GM08714 (cell line): ENCODE results near the gene ADGRF5.

Experiments
- H3K4me3 ChIP-seq: fragments of 200-500 bp; sonication (Bioruptor generic); 2 replicates; pipeline ENCODE4 v1.5.1; 2014; ENCODE audit warnings: mild to moderate bottlenecking, low read length, inconsistent platforms
- ZNF274 ChIP-seq: IDR thresholded peaks from 2 replicates; pipeline ENCODE4 v1.6.1; 2012; ENCODE audit warnings: mild to moderate bottlenecking, low read depth, low read length

ADGRF5 gene

DNA sequence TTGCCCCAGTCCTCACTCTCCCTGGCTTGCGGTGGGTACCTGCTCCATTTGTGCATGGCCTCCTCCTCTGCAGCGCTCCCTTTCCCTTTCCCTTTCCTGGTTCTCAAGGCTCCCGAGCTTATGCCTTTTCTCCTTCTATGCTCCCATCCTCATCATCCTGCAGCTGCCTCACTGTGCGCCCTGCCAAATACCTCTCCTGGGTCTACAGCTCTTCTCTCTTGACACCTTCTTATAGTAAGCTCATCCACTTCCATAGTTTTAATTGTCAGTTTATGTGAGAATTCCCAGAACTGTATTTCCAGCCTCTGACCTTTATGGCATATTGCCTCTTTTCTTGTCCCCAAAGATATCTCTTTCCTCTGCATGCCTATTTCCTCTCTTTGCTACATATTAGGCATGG lies 5.9 kb downstream of the ADGRF5 start:
- no peak for TF ChIP-seq ZNF274

DNA sequence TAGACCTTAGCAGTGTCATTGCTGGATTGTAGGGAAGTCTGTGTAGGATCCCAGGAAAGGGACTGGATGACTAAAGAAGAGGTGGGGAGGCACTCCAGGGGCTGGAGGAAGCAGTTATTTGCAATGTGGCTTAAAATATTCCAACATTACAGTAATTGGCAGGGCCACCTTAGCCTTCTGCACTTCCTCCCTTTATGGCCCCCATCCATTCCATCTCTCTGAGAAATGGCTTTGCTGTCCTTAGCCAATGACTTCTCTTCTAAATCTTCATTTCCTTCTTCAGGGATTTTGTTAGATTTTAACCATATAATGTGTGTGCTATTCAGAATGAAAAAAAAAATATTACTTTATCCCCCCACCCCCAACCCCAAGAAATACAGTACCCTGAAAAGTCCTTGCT lies 6.4 kb downstream of the ADGRF5 start:
- no peak overlapping the region for H3K4me3 ChIP-seq
- TF ChIP-seq ZNF274, result no peak

More for the DNA sequence above, 5.9 kb downstream of the ADGRF5 start:
- H3K4me3 ChIP-seq, result no peak overlapping the region

DNA sequence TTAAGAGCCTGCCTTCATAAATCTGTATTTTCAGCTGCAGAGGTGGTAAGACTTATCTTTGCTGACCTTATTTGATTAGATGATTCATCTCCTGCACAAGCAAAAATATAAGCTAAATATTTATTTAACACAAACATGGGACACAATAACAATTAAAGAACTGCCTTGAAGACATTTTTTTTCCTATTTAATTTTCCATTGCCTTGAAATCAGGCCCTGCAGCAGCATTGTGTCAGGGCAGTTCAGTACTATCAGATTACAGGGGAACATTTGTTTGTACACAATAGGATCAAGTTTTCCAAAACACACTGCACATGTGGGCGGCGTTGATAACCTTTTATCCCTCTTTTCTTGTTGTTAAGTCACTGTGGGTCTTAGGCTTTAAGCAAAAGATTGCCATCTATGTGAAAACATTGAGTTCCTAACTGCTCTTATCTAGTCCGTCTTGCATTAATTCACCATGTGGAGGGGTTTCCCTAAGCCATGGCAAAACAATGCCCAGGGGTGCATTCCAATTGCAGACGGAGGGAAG lies 7.4 kb downstream of the ADGRF5 start:
- no peak overlapping the region for H3K4me3 ChIP-seq
- TF ChIP-seq ZNF274, result no peak

DNA sequence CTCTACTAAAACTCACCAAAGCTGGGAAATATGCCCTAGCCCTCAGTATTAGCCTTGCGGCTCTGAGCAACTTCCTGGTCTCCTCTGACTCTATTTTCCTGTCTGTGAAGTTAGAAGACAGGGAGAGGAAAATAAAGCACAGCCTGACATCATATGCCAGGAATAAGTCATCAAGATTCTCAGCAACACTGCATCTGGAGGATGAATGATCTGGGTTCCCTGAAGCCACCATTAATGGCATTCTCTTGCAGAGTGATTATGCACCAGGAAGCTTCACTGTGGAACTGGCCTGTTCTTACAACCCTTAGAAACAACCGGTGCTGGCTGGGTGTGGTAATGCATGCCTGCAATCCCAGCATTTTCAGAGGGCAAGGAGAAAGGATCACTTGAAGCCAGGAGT lies 12.4 kb downstream of the ADGRF5 start:
- TF ChIP-seq ZNF274, result no peak
- H3K4me3 ChIP-seq, result no peak overlapping the region

DNA sequence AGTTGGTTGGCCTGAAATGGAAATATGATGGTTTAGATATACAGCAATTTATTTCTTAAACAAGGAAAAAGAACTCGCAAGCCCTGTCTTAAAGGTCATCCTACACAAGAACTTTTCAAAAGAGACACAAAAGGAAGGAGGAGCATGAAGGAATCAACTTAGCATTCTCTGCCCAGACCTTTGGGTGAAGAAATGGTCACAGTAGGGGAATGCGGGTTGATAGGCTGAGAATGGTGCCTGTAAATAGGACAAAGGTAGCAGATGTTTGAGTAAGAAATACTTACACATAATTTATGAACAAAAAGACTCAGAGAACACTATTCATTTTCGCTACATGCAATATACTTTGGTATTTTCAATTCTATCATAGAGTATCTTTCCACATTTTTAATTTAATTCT lies 15.0 kb downstream of the ADGRF5 start:
- H3K4me3 ChIP-seq, result no peak overlapping the region
- no peak for TF ChIP-seq ZNF274

DNA sequence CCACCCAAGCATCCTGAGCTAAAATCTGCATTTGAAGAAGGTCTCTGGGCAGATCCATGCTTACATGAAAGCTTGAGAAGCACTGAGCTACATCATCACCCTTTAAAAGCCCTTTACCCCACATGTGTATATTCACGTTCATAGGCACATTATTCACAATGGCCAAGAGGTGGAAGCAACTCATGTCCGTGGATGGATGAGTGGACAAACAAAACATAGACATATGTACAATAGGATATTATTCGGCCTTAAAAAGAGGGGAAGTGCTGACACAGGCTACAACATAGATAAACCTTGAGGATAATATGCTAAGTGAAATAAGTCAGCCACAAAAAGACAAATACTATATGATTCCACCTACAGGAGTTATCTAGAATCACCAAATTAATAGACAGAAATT lies 17.6 kb downstream of the ADGRF5 start:
- H3K4me3 ChIP-seq, result no peak overlapping the region
- no peak for TF ChIP-seq ZNF274

DNA sequence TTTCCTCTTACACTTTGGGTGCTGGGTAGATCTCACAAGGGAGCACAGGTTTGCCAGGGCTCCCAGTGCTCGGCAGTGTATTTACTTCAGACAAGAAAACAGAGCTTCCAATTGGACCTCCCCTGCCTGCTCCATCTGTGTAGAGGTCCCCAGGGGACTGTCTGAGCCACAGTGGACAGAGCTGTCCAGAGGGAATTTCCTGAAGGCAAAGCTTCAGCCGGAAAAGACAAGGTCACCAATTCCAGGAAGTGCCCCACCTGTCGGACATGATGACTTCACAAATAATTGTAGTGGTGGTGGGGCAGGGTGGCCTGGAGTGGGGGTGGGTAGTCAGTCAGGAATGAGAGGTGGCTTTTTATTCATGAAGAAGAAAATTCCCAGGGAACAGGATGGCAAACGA lies 18.6 kb downstream of the ADGRF5 start:
- TF ChIP-seq ZNF274, result no peak
- no peak overlapping the region for H3K4me3 ChIP-seq

DNA sequence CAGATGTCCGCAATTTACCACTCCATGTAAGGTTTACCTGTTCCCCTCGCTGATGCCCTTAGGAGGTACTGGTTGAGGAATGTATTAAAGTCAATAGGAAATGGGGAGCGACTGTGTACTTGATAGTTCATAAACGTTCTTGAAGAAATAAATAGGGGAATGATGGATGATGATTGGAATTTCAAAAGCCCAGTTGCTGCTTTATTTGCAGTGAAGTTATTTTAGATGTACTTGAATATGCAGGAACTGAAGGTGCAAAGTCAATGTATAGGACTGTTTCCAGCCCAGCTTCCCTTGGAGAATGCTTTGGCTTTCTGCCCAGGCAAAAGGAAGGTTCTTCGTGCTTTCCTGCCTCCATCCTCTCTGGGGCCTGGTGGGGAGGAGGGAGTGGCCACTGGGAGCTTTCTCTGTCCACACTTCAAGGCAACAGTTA lies 19.8 kb downstream of the ADGRF5 start:
- no peak overlapping the region for H3K4me3 ChIP-seq
- no peak for TF ChIP-seq ZNF274

DNA sequence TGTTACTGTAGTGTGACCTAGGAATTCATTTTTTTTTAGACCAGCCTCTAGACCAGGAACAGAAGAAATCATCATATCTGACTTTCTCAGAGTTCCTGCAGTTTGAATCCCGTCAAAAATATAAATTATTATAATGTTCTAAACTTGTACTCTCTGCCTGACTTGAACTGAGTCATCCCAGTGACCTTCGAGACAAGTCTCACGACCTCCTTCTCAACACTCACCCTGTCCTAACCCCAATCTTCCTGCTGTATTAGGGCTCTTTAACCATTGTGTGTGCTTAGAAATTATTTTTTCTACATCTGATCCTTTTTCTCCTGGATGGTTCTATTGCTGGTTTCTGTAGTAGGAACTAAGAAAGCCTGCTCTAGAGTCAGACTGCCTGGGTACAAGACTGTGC lies 21.5 kb downstream of the ADGRF5 start:
- TF ChIP-seq ZNF274, result no peak

DNA sequence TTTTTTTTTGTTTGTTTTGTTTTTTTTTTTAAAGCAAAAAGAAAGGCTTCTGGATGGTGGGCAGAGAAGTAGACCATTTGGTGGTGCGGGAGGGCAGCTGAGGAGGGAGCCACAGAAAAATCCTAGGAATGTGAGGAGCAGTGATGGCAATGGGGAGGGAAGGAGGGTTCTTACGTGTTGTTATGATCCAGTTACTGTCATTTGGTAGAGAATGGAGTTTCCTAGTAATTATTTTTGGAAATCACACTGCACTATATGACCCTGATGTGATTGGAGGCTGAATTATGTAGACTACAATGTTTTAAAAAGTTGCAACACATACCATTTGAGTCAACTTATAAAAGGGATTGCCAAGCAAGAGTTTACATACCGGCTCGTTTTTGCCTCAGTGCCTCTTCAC lies 22.1 kb downstream of the ADGRF5 start:
- TF ChIP-seq ZNF274, result no peak
- H3K4me3 ChIP-seq, result no peak overlapping the region

More for the DNA sequence above, 21.5 kb downstream of the ADGRF5 start:
- H3K4me3 ChIP-seq, result no peak overlapping the region

DNA sequence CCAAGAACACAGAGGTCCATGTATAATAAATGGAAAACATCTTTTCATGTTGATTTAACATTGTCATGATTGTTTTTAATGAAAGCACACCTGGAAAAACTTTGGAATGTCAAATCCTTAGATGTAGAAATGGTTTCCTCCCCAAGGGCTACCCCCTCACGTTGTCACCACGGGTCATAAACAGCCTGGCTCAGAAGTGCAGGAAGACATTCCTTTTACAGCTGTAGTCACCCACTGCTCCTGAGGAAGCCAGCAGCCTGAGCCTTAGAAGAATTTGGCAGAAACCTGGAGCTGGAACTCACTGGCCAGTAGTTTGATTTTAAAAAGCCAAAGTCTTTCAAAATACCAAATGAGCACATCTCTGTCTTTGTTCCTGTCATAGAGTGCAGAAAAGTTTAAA lies 23.7 kb downstream of the ADGRF5 start:
- TF ChIP-seq ZNF274, result no peak
- no peak overlapping the region for H3K4me3 ChIP-seq

DNA sequence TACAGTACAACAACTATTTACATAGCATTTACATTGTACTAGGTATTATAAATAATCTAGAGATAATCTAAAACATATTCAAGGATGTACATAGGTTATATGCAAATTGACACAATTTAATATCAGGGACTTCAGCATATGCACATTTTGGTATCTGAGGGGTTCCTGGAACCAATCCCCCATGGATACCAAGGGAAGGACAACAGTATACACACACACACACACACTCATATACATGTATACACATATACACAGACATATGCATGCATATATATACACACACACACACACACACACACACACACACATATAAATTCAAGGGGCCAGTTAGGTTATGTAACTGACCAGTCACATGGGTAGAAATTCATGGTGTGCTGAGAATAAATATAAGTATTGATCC lies 24.9 kb downstream of the ADGRF5 start:
- H3K4me3 ChIP-seq, result no peak overlapping the region
- TF ChIP-seq ZNF274, result no peak

DNA sequence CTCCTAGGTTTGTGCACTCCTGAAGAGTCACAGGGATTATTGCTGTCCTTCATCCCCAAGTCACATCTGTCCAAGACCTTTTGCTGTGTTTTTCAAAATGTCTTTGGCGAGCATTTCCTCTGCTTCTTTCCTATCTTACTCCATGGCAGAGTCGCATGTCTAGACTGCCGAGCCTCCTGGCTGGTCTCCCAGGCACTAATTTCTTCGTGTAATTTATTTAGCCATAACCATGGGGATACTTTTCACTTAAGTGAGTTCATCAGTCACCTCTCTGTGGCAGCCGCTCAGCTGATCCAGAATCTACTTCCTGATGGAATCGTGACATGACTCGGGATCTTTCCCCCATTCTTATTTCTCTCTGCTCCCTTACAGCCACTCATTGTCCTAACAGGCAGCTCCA lies 25.8 kb downstream of the ADGRF5 start:
- TF ChIP-seq ZNF274, result no peak
- H3K4me3 ChIP-seq, result no peak overlapping the region

DNA sequence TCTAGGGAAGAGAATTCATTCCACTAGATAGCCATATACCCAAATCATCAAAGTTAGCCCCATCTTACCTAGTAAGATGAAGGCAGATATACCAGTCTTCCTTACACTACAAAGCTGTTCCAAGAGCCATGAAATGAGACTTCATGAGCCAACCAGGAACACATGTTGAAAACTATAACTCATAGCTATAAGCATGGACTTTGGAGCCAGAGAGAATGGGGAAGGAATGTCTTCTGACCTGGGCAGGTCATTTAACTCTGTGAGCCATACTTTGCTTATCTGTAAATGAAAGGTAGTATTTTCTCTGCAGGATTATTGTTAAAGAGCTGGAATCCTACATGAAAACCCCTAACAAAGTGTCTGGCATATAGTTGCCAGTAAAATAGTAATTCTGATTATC lies 27.3 kb downstream of the ADGRF5 start:
- H3K4me3 ChIP-seq, result no peak overlapping the region
- TF ChIP-seq ZNF274, result no peak

DNA sequence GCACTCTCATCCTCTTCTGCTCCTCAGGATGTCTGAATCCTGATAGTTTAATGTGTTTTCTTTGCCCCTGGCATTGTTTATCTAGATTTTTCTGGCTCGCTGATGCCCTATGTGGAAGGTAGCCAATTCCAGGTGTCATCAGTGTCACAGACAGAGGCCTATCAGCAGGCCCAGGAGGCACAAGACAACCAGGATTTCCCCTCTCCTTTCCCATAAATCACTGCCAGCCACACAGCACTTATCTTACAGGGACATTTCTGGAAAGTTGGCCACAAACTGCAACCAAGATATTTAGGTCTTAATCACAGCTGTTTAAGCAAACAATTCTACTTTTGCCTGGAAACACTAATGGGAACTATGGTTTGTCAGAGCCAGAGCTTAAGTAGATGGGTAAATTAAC lies 28.1 kb downstream of the ADGRF5 start:
- no peak for TF ChIP-seq ZNF274
- H3K4me3 ChIP-seq, result no peak overlapping the region

DNA sequence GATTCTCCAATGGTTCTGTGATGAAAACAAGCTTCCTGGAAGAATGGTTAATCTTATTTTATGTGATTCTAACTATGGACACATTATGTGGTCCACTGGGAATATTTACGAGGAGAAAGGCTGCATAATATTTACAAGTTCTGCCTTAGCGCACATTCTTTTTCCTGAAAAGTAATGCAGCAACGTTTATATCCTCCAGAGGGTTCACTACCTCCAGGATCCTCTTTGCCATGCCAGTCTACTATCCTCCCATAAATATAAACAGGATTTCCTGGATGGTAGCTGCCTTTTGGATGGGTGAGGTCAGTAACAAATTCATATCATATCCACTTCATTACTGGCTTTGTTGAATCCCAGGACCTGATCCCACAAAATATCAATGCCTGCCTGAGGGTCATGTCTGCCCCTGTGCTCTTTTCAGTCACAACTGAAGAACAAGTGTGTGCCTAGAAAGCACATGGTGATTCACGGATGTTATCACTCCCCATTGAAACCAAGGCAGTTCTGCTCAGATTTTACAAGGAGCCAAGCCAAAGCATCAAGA lies 30.4 kb downstream of the ADGRF5 start:
- no peak overlapping the region for H3K4me3 ChIP-seq
- TF ChIP-seq ZNF274, result no peak
